HL-60 (cell line): ENCODE measurements around the gene NTN3.
A peak's percentile ranks its signal among the peaks of the same experiment; 100 is the strongest.

Experiments used
- DNase-seq, 2 experiments: peaks; one replicate each; pipeline ENCODE4 v3.0.0-alpha.2; 2010 to 2020; ENCODE audit warnings: low read depth in 1 of 2, low spot score in 1 of 2
- H3K27ac ChIP-seq: fragments of 250-450 bp; sonication (Bioruptor Pico); replicated peaks from 2 replicates; pipeline ENCODE4 v1.5.1; 2020; ENCODE audit warnings: mild to moderate bottlenecking, moderate library complexity
- H3K27me3 ChIP-seq: fragments of 250-450 bp; sonication (Bioruptor Pico); 2 replicates; pipeline ENCODE4 v1.5.1; 2021; ENCODE audit warnings: mild to moderate bottlenecking, moderate library complexity; ENCODE audit not compliant: insufficient read depth, poor library complexity, severe bottlenecking
- H3K4me3 ChIP-seq: replicated peaks from 2 replicates; pipeline ENCODE4 v1.5.1; 2011; ENCODE audit warnings: mild to moderate bottlenecking, control low read depth, low read length; ENCODE audit not compliant: insufficient read depth
- CTCF ChIP-seq: IDR thresholded peaks from one replicate; pipeline ENCODE4 v1.5.1; 2011; ENCODE audit warnings: low read length, control low read depth, inconsistent platforms; ENCODE audit not compliant: insufficient read depth
- GABPA ChIP-seq: IDR thresholded peaks from 2 replicates; pipeline ENCODE4 v1.6.1; 2012; ENCODE audit warnings: low read depth
- POLR2AphosphoS5 ChIP-seq: IDR thresholded peaks from 2 replicates; pipeline ENCODE4 v1.6.1; 2012; ENCODE audit warnings: low read depth
- REST ChIP-seq: IDR thresholded peaks from 2 replicates; pipeline ENCODE4 v1.6.1; 2012; ENCODE audit warnings: low read depth; ENCODE audit not compliant: insufficient replicate concordance
- SPI1 ChIP-seq: IDR thresholded peaks from 2 replicates; pipeline ENCODE4 v1.6.1; 2012; ENCODE audit warnings: low read depth, mild to moderate bottlenecking, borderline replicate concordance

The NTN3 gene

GRCh38 chr16:2471653-2472487, 773 bp downstream of the NTN3 start:
- peaks cover 27% of the 10 kb centered on the region for H3K27me3 ChIP-seq
- no peak overlapping the region for H3K4me3 ChIP-seq
- DNase-seq: no peak
- TF ChIP-seq POLR2AphosphoS5 (no peak), CTCF (no peak), REST (no peak), GABPA (no peak), SPI1 (no peak)
- no peak overlapping the region for H3K27ac ChIP-seq

GRCh38 chr16:2472488-2472864, 1.4 kb downstream of the NTN3 start:
- TF ChIP-seq CTCF (no peak), POLR2AphosphoS5 (no peak), REST (no peak), SPI1 (no peak), GABPA (no peak)
- Histone ChIP-seq H3K27me3 (peaks cover 23% of the 10 kb centered on the region), H3K4me3 (no peak overlapping the region)

GRCh38 chr16:2472885-2473445, 1.9 kb downstream of the NTN3 start:
- H3K27me3 ChIP-seq: peaks cover 23% of the 10 kb centered on the region
- H3K4me3 ChIP-seq: peak overlapping the region; percentile 14; the same call in 1 of the 2 replicates
- DNase-seq: no peak
- TF ChIP-seq REST (no peak), SPI1 (no peak), GABPA (no peak)
- no peak overlapping the region for H3K27ac ChIP-seq

More at GRCh38 chr16:2472488-2472864, 1.4 kb downstream of the NTN3 start:
- H3K27ac ChIP-seq: no peak overlapping the region
- no peak for DNase-seq
